HepG2 (cell line): ENCODE data around the gene SLX9. TPM values are rescaled to one million over a fixed set of nuclear protein-coding genes. Genes with fewer than 3 reads are reported as not detected.

Experiments used
- ATAC-seq: fragments of 200-7000 bp; cut with Tn5 transposase; 3 replicates; pipeline ENCODE4 v1.9.1; 2020; ENCODE audit warnings: mild to moderate bottlenecking, moderate library complexity
- BruUV-seq: library from RNA; stranded (reverse); fragments of 400-500 nt; replicated peaks from 2 replicates; lab custom pipeline; 2021; lab: Mats Ljungman, UMichigan
- CTCF ChIA-PET: fragments of 300-600 bp; formaldehyde crosslinking; extraction: SDS; loops from one replicate; lab custom pipeline; 2021; ENCODE audit warnings: low total read pairs, inconsistent platforms, low intra/inter-chr PET ratio; lab: Yijun Ruan, JAX
- POLR2A ChIA-PET: fragments of 350-600 bp; sonication (Branson Sonifier 250); formaldehyde crosslinking; loops from one replicate; lab custom pipeline; 2020; ENCODE audit warnings: antibody characterized with exemption, inconsistent platforms; lab: Yijun Ruan, JAX
- DNase-seq: peaks from one replicate; pipeline ENCODE4 v3.0.0-alpha.2; 2015; ENCODE audit warnings: low spot score
- FAIRE-seq: peaks from 3 replicates; lab custom pipeline; 2011; peaks lifted over from hg19 to GRCh38; lab: Jason Lieb, UNC
- H2AFZ ChIP-seq: one replicate; pipeline ENCODE4 v1.6.1; 2011; ENCODE audit warnings: low read length, inconsistent platforms
- H3K27ac ChIP-seq: fragments of 300-600 bp; 3 replicates; pipeline ENCODE4 v1.8.0; 2011; ENCODE audit warnings: mixed run types, mild to moderate bottlenecking, mixed read lengths, low read length, inconsistent platforms; ENCODE audit not compliant: insufficient read depth; ENCODE audit errors: extremely low read length
- H3K27me3 ChIP-seq, 2 experiments: fragments of 200-600 bp in 1 of 2; 2 replicates in 1 of 2; 3 replicates in 1 of 2; pipeline versions ENCODE4 v1.6.0 to v1.8.0; 2011; ENCODE audit warnings: low read length in 2 of 2, mild to moderate bottlenecking in 2 of 2, moderate library complexity in 2 of 2, inconsistent platforms in 1 of 2; ENCODE audit not compliant: insufficient read depth in 2 of 2, control insufficient read depth in 1 of 2
- H3K36me3 ChIP-seq, 2 experiments: fragments of 200-600 bp in 1 of 2; replicated peaks in 1 of 2; 2 replicates in 1 of 2; 3 replicates in 1 of 2; pipeline versions ENCODE4 v1.5.1 to v1.8.0; 2011; ENCODE audit warnings: low read length in 2 of 2, inconsistent platforms in 1 of 2; ENCODE audit not compliant: insufficient read depth in 2 of 2, control insufficient read depth in 1 of 2
- H3K4me1 ChIP-seq: 2 replicates; pipeline ENCODE4 v1.5.1; 2012; ENCODE audit warnings: low read length, inconsistent platforms; ENCODE audit not compliant: insufficient read depth
- H3K4me2 ChIP-seq: 2 replicates; pipeline ENCODE4 v1.6.0; 2011; ENCODE audit warnings: low read depth, low read length, inconsistent platforms
- H3K4me3 ChIP-seq, 3 experiments: fragments of 200-600 bp in 1 of 3; sonication (generic), shearing (Covaris generic) in 1 of 3; replicated peaks in 1 of 3; 2 replicates each; pipeline ENCODE4 v1.5.1; 2011 to 2016; ENCODE audit warnings: low read length in 3 of 3, inconsistent platforms in 2 of 3, low read depth in 2 of 3, mild to moderate bottlenecking in 2 of 3, control low read depth in 1 of 3, mixed read lengths in 1 of 3; ENCODE audit not compliant: insufficient read depth in 1 of 3
- H3K79me2 ChIP-seq: one replicate; pipeline ENCODE4 v1.6.1; 2011; ENCODE audit warnings: low read length, inconsistent platforms; ENCODE audit not compliant: insufficient read depth
- H3K9ac ChIP-seq: 2 replicates; pipeline ENCODE4 v1.6.0; 2011; ENCODE audit warnings: mild to moderate bottlenecking, low read depth, low read length, inconsistent platforms; ENCODE audit not compliant: insufficient read depth
- H3K9me3 ChIP-seq: 2 replicates; pipeline ENCODE4 v1.5.1; 2012; ENCODE audit warnings: mild to moderate bottlenecking, low read length
- H4K20me1 ChIP-seq: 2 replicates; pipeline ENCODE4 v1.6.0; 2011; ENCODE audit warnings: inconsistent platforms, mild to moderate bottlenecking, low read length, moderate library complexity; ENCODE audit not compliant: insufficient read depth
- CHD2 ChIP-seq: IDR thresholded peaks from 2 replicates; pipeline ENCODE4 v1.6.1; 2011; ENCODE audit warnings: low read depth, low read length, improper control_type of control experiment
- GRHL1 ChIP-seq: sonication (generic); formaldehyde crosslinking; conservative IDR thresholded peaks from 2 replicates; pipeline ENCODE4 v1.8.0; 2022; ENCODE audit warnings: missing genetic modification reagents
- HNF1B ChIP-seq: sonication (generic); formaldehyde crosslinking; IDR thresholded peaks from 2 replicates; pipeline ENCODE4 v1.5.1; 2020; ENCODE audit warnings: mild to moderate bottlenecking, moderate library complexity, missing genetic modification reagents
- HOXA7 ChIP-seq: sonication (generic); formaldehyde crosslinking; IDR thresholded peaks from 2 replicates; pipeline ENCODE4 v1.8.1; 2022; ENCODE audit warnings: mild to moderate bottlenecking, missing genetic modification reagents, moderate library complexity
- POLR2A ChIP-seq, 2 experiments: IDR thresholded peaks; 2 replicates each; pipeline ENCODE4 v1.6.1; 2011; ENCODE audit warnings: low read depth in 2 of 2, low read length in 2 of 2, mild to moderate bottlenecking in 1 of 2, moderate library complexity in 1 of 2; ENCODE audit not compliant: insufficient read depth in 1 of 2
- SP2 ChIP-seq: sonication (generic); formaldehyde crosslinking; IDR thresholded peaks from 2 replicates; pipeline ENCODE4 v1.5.1; 2020; ENCODE audit warnings: mild to moderate bottlenecking, missing genetic modification reagents
- SP5 ChIP-seq: IDR thresholded peaks from 2 replicates; pipeline ENCODE4 v1.6.1; 2016; ENCODE audit warnings: low read depth, borderline replicate concordance
- SRSF1 ChIP-seq: fragments of 200-400 bp; formaldehyde crosslinking; optimal IDR thresholded peaks from 2 replicates; pipeline ENCODE3; 2017; ENCODE audit warnings: mild to moderate bottlenecking, low read depth, low read length, moderate library complexity
- U2AF2 ChIP-seq: fragments of 200-400 bp; formaldehyde crosslinking; IDR thresholded peaks from 2 replicates; pipeline ENCODE4 v1.6.1; 2017; ENCODE audit warnings: low read depth, mild to moderate bottlenecking, low read length
- ZBTB10 ChIP-seq: sonication (generic); formaldehyde crosslinking; IDR thresholded peaks from 2 replicates; pipeline ENCODE4 v1.4.0; 2020; ENCODE audit warnings: missing genetic modification reagents, borderline replicate concordance
- ZNF235 ChIP-seq: sonication (generic); formaldehyde crosslinking; IDR thresholded peaks from 2 replicates; pipeline ENCODE4 v1.8.1; 2023; ENCODE audit warnings: mild to moderate bottlenecking, missing genetic modification reagents, borderline replicate concordance
- ZNF607 ChIP-seq: sonication (generic); formaldehyde crosslinking; IDR thresholded peaks from 2 replicates; pipeline ENCODE4 v1.5.1; 2020; ENCODE audit warnings: missing genetic modification reagents, mild to moderate bottlenecking, borderline replicate concordance
- WGBS: methylation state at CpG from one replicate; pipeline ENCODE4 v1.1.6; 2017; ENCODE audit warnings: low lambda C conversion rate; 5-methylcytosine and 5-hydroxymethylcytosine counted together
- in situ Hi-C: cut with HindIII; loops from 2 replicates; pipeline ENCODE4 v1.10.0; 2017; ENCODE audit warnings: low pct_unique_long_range_greater_than_20kb; ENCODE audit not compliant: extremely low pct_ligation_motif_present
- intact Hi-C: fragments of 100-400 bp; cut with micrococcal nuclease; formaldehyde crosslinking; loops from one replicate; pipeline ENCODE4 v1.10.0; 2022; ENCODE audit not compliant: unreplicated experiment
- polyA plus RNA-seq, 8 experiments: library from polyadenylated mRNA; depleted of rRNA in 3 of 8; stranded (reverse) in 7 of 8; unstranded in 1 of 8; fragments of >200 nt; fragmentation: Illumina TruSeq in 4 of 8; extraction: Trizol in 4 of 8; gene quantifications; 2 replicates each; pipeline versions ENCODE4 v1.2.1 to v1.2.3, GENCODE V29; 2011 to 2016; ENCODE audit warnings: low read depth in 4 of 8, missing spikeins in 1 of 8, mixed read lengths in 1 of 8; ENCODE audit not compliant: insufficient read depth in 1 of 8
- total RNA-seq, 5 experiments: library from RNA; depleted of rRNA; stranded (reverse); fragments of >200 nt; fragmentation: Illumina TruSeq; extraction: Trizol; gene quantifications; 2 replicates each; pipeline ENCODE4 v1.2.3, GENCODE V29; 2016; ENCODE audit warnings: low read depth in 1 of 5
- TF ChIP-seq, protein P1 (sequence below), 2 experiments: sonication (generic) in 1 of 2; formaldehyde crosslinking in 1 of 2; IDR thresholded peaks; 2 replicates each; pipeline versions ENCODE4 v1.4.0 to v1.6.1; 2016 to 2020; ENCODE audit warnings: borderline replicate concordance in 1 of 2, low read depth in 1 of 2, mild to moderate bottlenecking in 1 of 2, missing genetic modification reagents in 1 of 2

SLX9 gene
- total and polyA plus RNA-seq, 2 of the 13 experiments (the other 11 are each of a cell fraction or from before 2014, with no cell fraction given): 21.0 to 47.1 TPM

- BruUV-seq: no TSS peak
- H3K4me1 ChIP-seq: peaks cover 82% of the 10 kb centered on the region
- H3K9me3 ChIP-seq: no peaks in the 10 kb centered on the region
- peak overlapping the region; percentile 84 for H3K27ac ChIP-seq
- peaks cover 4 to 21% of the 10 kb centered on the region in 2 experiments for H3K27me3 ChIP-seq
- no peaks in the 10 kb centered on the region for H3K79me2 ChIP-seq
- intact Hi-C loops (loop anchor here (2.0 kb wide), 1 partner anchor 28 kb away; no protein-coding TSS in a partner anchor), in situ Hi-C loops (no loop called here)
- no peak overlapping the region for H2AFZ ChIP-seq
- POLR2A ChIA-PET: interaction anchor here (0.6 to 6.2 kb wide), 16 partner anchors 12 to 183 kb away, joined by 3 to 141 read pairs (median 4); partner anchors contain the start of genes ADARB1 and UBE2G2
- ATAC-seq: peak; percentile 45
- no peak for FAIRE-seq
- peak overlapping the region; percentile 92 for H3K4me2 ChIP-seq
- H3K36me3 ChIP-seq: no peaks in the 10 kb centered on the region
- 0% methylated on average over 6 of the region's 20 CpGs for WGBS
- peak; percentile 28 for DNase-seq
- H3K4me3 ChIP-seq: peak overlapping the region; percentile 58 to 76 (median 61); a peak in 5 of 6 replicates
- CTCF ChIA-PET: no interaction called here
- H4K20me1 ChIP-seq: no peaks in the 10 kb centered on the region
- peak overlapping the region; percentile 67 for H3K9ac ChIP-seq
- TF ChIP-seq SP5 (CRISPR knock-in tag): no peak
- TF ChIP-seq, protein P1, sequence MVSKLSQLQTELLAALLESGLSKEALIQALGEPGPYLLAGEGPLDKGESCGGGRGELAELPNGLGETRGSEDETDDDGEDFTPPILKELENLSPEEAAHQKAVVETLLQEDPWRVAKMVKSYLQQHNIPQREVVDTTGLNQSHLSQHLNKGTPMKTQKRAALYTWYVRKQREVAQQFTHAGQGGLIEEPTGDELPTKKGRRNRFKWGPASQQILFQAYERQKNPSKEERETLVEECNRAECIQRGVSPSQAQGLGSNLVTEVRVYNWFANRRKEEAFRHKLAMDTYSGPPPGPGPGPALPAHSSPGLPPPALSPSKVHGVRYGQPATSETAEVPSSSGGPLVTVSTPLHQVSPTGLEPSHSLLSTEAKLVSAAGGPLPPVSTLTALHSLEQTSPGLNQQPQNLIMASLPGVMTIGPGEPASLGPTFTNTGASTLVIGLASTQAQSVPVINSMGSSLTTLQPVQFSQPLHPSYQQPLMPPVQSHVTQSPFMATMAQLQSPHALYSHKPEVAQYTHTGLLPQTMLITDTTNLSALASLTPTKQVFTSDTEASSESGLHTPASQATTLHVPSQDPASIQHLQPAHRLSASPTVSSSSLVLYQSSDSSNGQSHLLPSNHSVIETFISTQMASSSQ (IDR thresholded peaks at IDR 0.05; ENCODE audit: low read depth): no peak
- TF ChIP-seq, protein P1 (CRISPR knock-in tag; IDR thresholded peaks at IDR 0.05; ENCODE audit: borderline replicate concordance): no peak
- TF ChIP-seq CHD2: no peak
- 0 out of 2 replicates have a peak, but pooled peaks have one; percentile 56 for TF ChIP-seq ZNF235 (CRISPR knock-in tag)
- 0 out of 2 replicates have a peak, but pooled peaks have one; percentile 9 for TF ChIP-seq ZNF607 (CRISPR knock-in tag)
- TF ChIP-seq HNF1B (CRISPR knock-in tag): no peak
- no peak for TF ChIP-seq GRHL1 (CRISPR knock-in tag)
- no peak for TF ChIP-seq ZBTB10 (CRISPR knock-in tag)
- TF ChIP-seq SRSF1: no peak
- TF ChIP-seq SP2: no peak
- no peak for TF ChIP-seq POLR2A (IDR thresholded peaks at IDR 0.05; ENCODE audit: insufficient read depth in 1 of 2, low read depth in 2 of 2, low read length in 2 of 2)
- no peak for TF ChIP-seq HOXA7 (CRISPR knock-in tag)
- TF ChIP-seq U2AF2: no peak
Measured at GRCh38 chr21:44984428-44984791, 44.6 kb downstream of the SLX9 start.
